Psoas muscle (tissue), 8 donors: ENCODE measurements around the gene ACAA2. TPM values are rescaled to one million over a fixed set of nuclear protein-coding genes. Genes with fewer than 3 reads are reported as not detected.

Source experiments
- ATAC-seq, 4 donors: fragments of 200-7000 bp; cut with Tn5 transposase; one replicate each; pipeline ENCODE4 v1.9.1; 2020; ENCODE audit warnings: moderate library complexity in 3 of 4, mild to moderate bottlenecking in 2 of 4
- DNase-seq, 2 donors: peaks; one replicate each; pipeline ENCODE4 v3.0.0-alpha.2; 2020
- H3K27ac ChIP-seq: fragments of 200-600 bp; one replicate; pipeline ENCODE4 v1.8.0; 2022
- H3K27me3 ChIP-seq, 3 donors: fragments of 200-600 bp in 1 of 3; one replicate each; pipeline versions ENCODE4 v1.6.1 to v1.8.0; 2013 to 2022; ENCODE audit warnings: low read length in 2 of 3, mild to moderate bottlenecking in 2 of 3, moderate library complexity in 1 of 3; ENCODE audit not compliant: insufficient read depth in 3 of 3
- H3K36me3 ChIP-seq, 2 donors: fragments of 200-600 bp in 1 of 2; one replicate each; pipeline versions ENCODE4 v1.6.1 to v1.8.0; 2013 to 2022; ENCODE audit warnings: low read depth in 1 of 2, mild to moderate bottlenecking in 1 of 2, moderate library complexity in 1 of 2; ENCODE audit not compliant: insufficient read depth in 1 of 2
- H3K4me1 ChIP-seq: fragments of 200-600 bp; one replicate; pipeline ENCODE4 v1.8.0; 2022
- H3K4me3 ChIP-seq: fragments of 200-600 bp; one replicate; pipeline ENCODE4 v1.8.0; 2022; ENCODE audit warnings: mild to moderate bottlenecking
- H3K9me3 ChIP-seq: fragments of 200-600 bp; one replicate; pipeline ENCODE4 v1.8.0; 2022
- CTCF ChIP-seq: fragments of 200-600 bp; IDR thresholded peaks from one replicate; pipeline ENCODE4 v1.8.0; 2022; ENCODE audit warnings: antibody characterized with exemption
- WGBS, 3 donors: extraction: QIAGEN DNeasy Blood & Tissue Kit; methylation state at CpG; one replicate each; pipeline versions ENCODE4 v1.1.6 to v1.1.7; 2013; 5-methylcytosine and 5-hydroxymethylcytosine counted together
- intact Hi-C, 2 donors: fragments of 100-400 bp; cut with DNase I; formaldehyde crosslinking; loops; one replicate each; pipeline versions ENCODE4 v1.11.0 to v1.14.2; 2022
- polyA plus RNA-seq, 3 donors: library from polyadenylated mRNA; stranded (reverse); fragments of 200-250 nt; gene quantifications; one replicate each; pipeline ENCODE4 v1.2.3, GENCODE V29; 2013
- total RNA-seq, 4 donors: library from RNA; stranded (reverse); fragmentation: NEBNext Ultra II Directional in 2 of 4; extraction: Animal tissue kit (Norgen Biotek cat#: 25700) in 2 of 4; gene quantifications; one replicate each; pipeline versions ENCODE4 v1.2.1 to v1.2.4, GENCODE V29; 2021 to 2023
- donor health status: healthy with polysubstance abuse.
- donor health status: DM: no; HTN: no; CAD: no; lungs with moderate emphysema.
- donor health status: Bipolar disorder and iron deficiency.
- donor health status: healthy.
- donor health status: DM: yes; HTN: yes; CAD: no.
- donor health status: DM: no; HTN: no; CAD: no.
- donor health status: DM: no; HTN: no; CAD: no.
- donor health status: DM: yes; HTN: yes; CAD: no.

The ACAA2 gene
- total and polyA plus RNA-seq, 7 donors = 75.5 to 158 (median 95.4) TPM

- H3K27ac ChIP-seq = no peak overlapping the region
- intact Hi-C loops = loop anchor here (10.0 kb wide), 3 partner anchors 325 to 455 kb away; partner anchors contain the start of genes MYO5B (in 1 of the 2) and RPL17 (in 1 of the 2)
- ATAC-seq (no peak), DNase-seq (no peak)
- 73 to 83% (median 76%) methylated on average over 5 of the region's 5 CpGs for WGBS, 3 donors
- no peaks in the 10 kb centered on the region for H3K4me1 ChIP-seq
- peaks cover 0 to 4% of the 10 kb centered on the region in 2 donors for H3K36me3 ChIP-seq
- no peak for TF ChIP-seq CTCF
- no peaks in the 10 kb centered on the region for H3K27me3 ChIP-seq
- H3K9me3 ChIP-seq = no peaks in the 10 kb centered on the region
- no peak overlapping the region for H3K4me3 ChIP-seq
Measured at GRCh38 chr18:49819823-49820671, 6.7 kb upstream of the ACAA2 start.

GRCh38 chr18:49819071-49819662, 5.8 kb upstream of the ACAA2 start:
- TF ChIP-seq CTCF = no peak
- Histone ChIP-seq H3K4me3 (no peak overlapping the region), H3K27me3 (no peaks in the 10 kb centered on the region), H3K9me3 (no peaks in the 10 kb centered on the region), H3K36me3 (peaks cover 0 to 4% of the 10 kb centered on the region in 2 donors), H3K27ac (no peak overlapping the region), H3K4me1 (no peaks in the 10 kb centered on the region)
- ATAC-seq = no peak
- DNase-seq = no peak
- WGBS, 3 donors = 86 to 91% (median 90%) methylated on average over 5 of the region's 5 CpGs
- intact Hi-C loops = loop anchor here (10.0 kb wide), 3 partner anchors 324 to 456 kb away; partner anchors contain the start of genes MYO5B (in 1 of the 2) and RPL17 (in 1 of the 2)

DNA sequence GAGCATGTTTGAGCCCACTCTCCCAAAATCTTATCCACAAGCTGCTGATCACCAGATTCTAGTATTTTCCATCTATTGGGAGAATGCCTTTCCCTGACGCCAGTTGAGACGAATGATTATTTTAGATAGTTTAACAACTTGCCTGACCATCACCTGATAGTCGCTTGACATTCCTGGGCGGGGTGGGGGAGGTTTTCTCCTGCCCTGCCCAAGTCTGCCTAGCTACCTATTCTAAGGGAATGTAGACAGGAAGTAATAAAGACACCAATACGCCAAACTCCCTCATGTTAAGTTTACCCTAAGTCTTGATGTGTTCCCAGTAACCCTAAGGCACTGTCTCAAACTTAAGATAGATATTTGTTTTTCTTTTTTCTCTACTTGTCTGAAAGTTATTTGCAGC, 4.6 kb upstream of the ACAA2 start:
- Histone ChIP-seq H3K36me3 (peaks cover 0 to 4% of the 10 kb centered on the region in 2 donors), H3K9me3 (no peaks in the 10 kb centered on the region), H3K27ac (no peak overlapping the region), H3K4me1 (no peaks in the 10 kb centered on the region), H3K4me3 (no peak overlapping the region), H3K27me3 (no peaks in the 10 kb centered on the region)
- intact Hi-C loops = loop anchor here (10.0 kb wide), 3 partner anchors 323 to 457 kb away; partner anchors contain the start of genes MYO5B (in 1 of the 2) and RPL17 (in 1 of the 2)
- no peak for DNase-seq
- WGBS, 3 donors = 95 to 97% (median 96%) methylated on average over 5 of the region's 5 CpGs
- ATAC-seq = no peak
- TF ChIP-seq CTCF = no peak

DNA sequence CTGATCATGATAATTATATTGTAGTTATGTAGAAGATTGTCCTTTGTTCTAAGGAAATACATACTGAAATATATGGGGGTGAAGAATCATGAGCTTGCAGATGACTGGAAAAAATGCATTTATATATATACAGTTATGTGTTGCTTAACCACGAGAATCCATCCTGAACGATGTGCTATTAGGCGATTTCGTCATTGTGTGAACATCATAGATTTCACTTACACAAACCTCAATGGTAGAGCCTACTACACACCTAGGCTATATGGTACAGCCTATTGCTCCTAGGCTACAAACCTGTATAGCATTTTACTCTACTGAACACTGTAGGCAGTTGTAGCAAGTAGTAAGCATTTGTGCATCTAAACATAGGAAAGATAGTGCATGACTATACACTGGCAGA, 2.6 kb upstream of the ACAA2 start:
- DNase-seq (no peak), ATAC-seq (no peak)
- Histone ChIP-seq H3K9me3 (no peaks in the 10 kb centered on the region), H3K4me1 (peaks cover 12% of the 10 kb centered on the region), H3K27me3 (no peaks in the 10 kb centered on the region), H3K36me3 (peaks cover 0 to 4% of the 10 kb centered on the region in 2 donors), H3K4me3 (no peak overlapping the region), H3K27ac (no peak overlapping the region)
- intact Hi-C loops = loop anchor here (10.0 kb wide), 3 partner anchors 321 to 459 kb away; partner anchors contain the start of genes MYO5B (in 1 of the 2) and RPL17 (in 1 of the 2)
- TF ChIP-seq CTCF = no peak
- WGBS, 3 donors = 92 to 96% (median 94%) methylated on average over 4 of the region's 4 CpGs
